Activated CD8-positive, alpha-beta memory T cell treated with anti-CD3 and anti-CD28 coated beads for 36 hours (primary cell): ENCODE measurements around the gene NOTO. TPM values are rescaled to one million over a fixed set of nuclear protein-coding genes. Genes with fewer than 3 reads are reported as not detected.
"Not testable (repeated sequence)": the region's sequence is repeated elsewhere in the genome, so short reads cannot be mapped to it uniquely, and the experiment has no call there.

Experiments
- CTCF ChIA-PET: fragments of 350-600 bp; sonication (Branson Sonifier 250); formaldehyde crosslinking; loops from one replicate; lab custom pipeline; 2021; ENCODE audit warnings: antibody characterized with exemption; lab: Charles Lee
- POLR2A ChIA-PET: fragments of 350-600 bp; sonication (Branson Sonifier 250); formaldehyde crosslinking; loops from one replicate; lab custom pipeline; 2021; ENCODE audit warnings: antibody characterized with exemption; lab: Charles Lee
- total RNA-seq, 2 experiments: library from RNA; stranded (reverse); gene quantifications; one replicate each; pipeline ENCODE4 v1.2.3, GENCODE V29; 2021

The NOTO gene
- not detected for total RNA-seq

- CTCF ChIA-PET: interaction anchor here (1.0 to 1.1 kb wide), 2 partner anchors 10 to 25 kb away, joined by 4 to 5 read pairs; no protein-coding TSS in a partner anchor
Observed at GRCh38 chr2:73202156-73203054, at the start of gene NOTO. Gene NOTO, plus strand, starts transcription at chr2:73202574. Its CDS starts 93 bp downstream, at chr2:73202667.

GRCh38 chr2:73156539-73157124 is 45.7 kb upstream of the NOTO start:
- ChIA-PET CTCF (interaction anchor here (1.2 to 3.5 kb wide), 8 partner anchors 8 to 163 kb away, joined by 3 to 22 read pairs (median 5); no protein-coding TSS in a partner anchor), POLR2A (no interaction called here)

More at GRCh38 chr2:73202156-73203054, at the start of gene NOTO:
- POLR2A ChIA-PET: no interaction called here

GRCh38 chr2:73162856-73163391 is 39.5 kb upstream of the NOTO start:
- ChIA-PET POLR2A (no interaction called here), CTCF (interaction anchor here (0.5 to 2.4 kb wide), 7 partner anchors 12 to 319 kb away, joined by 3 to 14 read pairs (median 4); no protein-coding TSS in a partner anchor)

GRCh38 chr2:73163483-73164367 is 38.6 kb upstream of the NOTO start:
- ChIA-PET POLR2A (no interaction called here), CTCF (interaction anchor here (0.5 to 2.4 kb wide), 10 partner anchors 11 to 319 kb away, joined by 3 to 14 read pairs (median 5); no protein-coding TSS in a partner anchor)

GRCh38 chr2:73165978-73166377 is 36.4 kb upstream of the NOTO start:
- POLR2A ChIA-PET, CTCF ChIA-PET: not testable (repeated sequence)

GRCh38 chr2:73166813-73167212 is 35.6 kb upstream of the NOTO start:
- CTCF ChIA-PET, POLR2A ChIA-PET: not testable (repeated sequence)

GRCh38 chr2:73168348-73168747 is 34.0 kb upstream of the NOTO start:
- POLR2A ChIA-PET, CTCF ChIA-PET: not testable (repeated sequence)

GRCh38 chr2:73170341-73170740 is 32.0 kb upstream of the NOTO start:
- POLR2A ChIA-PET, CTCF ChIA-PET: not testable (repeated sequence)

GRCh38 chr2:73172963-73173362 is 29.4 kb upstream of the NOTO start:
- ChIA-PET CTCF (interaction anchor here (1.5 kb wide), 1 partner anchor 94 kb away, joined by 3 read pairs; no protein-coding TSS in a partner anchor), POLR2A (interaction anchor here (0.6 kb wide), 1 partner anchor 347 kb away, joined by 3 read pairs; no protein-coding TSS in a partner anchor)

GRCh38 chr2:73173781-73174180 is 28.6 kb upstream of the NOTO start:
- POLR2A ChIA-PET: no interaction called here
- CTCF ChIA-PET: interaction anchor here (1.5 to 2.3 kb wide), 3 partner anchors 10 to 282 kb away, joined by 3 to 6 read pairs (median 4); no protein-coding TSS in a partner anchor

- ChIA-PET CTCF (interaction anchor here (2.0 to 2.3 kb wide), 2 partner anchors 10 to 282 kb away, joined by 4 to 6 read pairs; no protein-coding TSS in a partner anchor), POLR2A (no interaction called here)
Observed at GRCh38 chr2:73174244-73174643, 28.1 kb upstream of the NOTO start.

GRCh38 chr2:73174941-73175662 is 27.3 kb upstream of the NOTO start:
- POLR2A ChIA-PET: no interaction called here
- CTCF ChIA-PET: interaction anchor here (0.8 to 3.9 kb wide), 5 partner anchors 11 to 288 kb away, joined by 3 to 64 read pairs (median 6); partner anchors contain the start of genes SMYD5 and SPR

- CTCF ChIA-PET: interaction anchor here (0.8 to 3.9 kb wide), 12 partner anchors 12 to 289 kb away, joined by 3 to 64 read pairs (median 8); partner anchors contain the start of genes SFXN5, SMYD5 and SPR
- POLR2A ChIA-PET: interaction anchor here (1.9 kb wide), 1 partner anchor 105 kb away, joined by 5 read pairs; the partner anchor contains the start of gene SFXN5
Observed at GRCh38 chr2:73175663-73176204, 26.6 kb upstream of the NOTO start.

- POLR2A ChIA-PET: interaction anchor here (1.9 kb wide), 1 partner anchor 105 kb away, joined by 5 read pairs; the partner anchor contains the start of gene SFXN5
- CTCF ChIA-PET: interaction anchor here (0.6 to 3.9 kb wide), 30 partner anchors 10 to 289 kb away, joined by 3 to 64 read pairs (median 5); partner anchors contain the start of genes CCT7, EMX1, PRADC1 and SFXN5
Observed at GRCh38 chr2:73176205-73176880, 26.0 kb upstream of the NOTO start.

GRCh38 chr2:73176881-73177644 is 25.3 kb upstream of the NOTO start:
- POLR2A ChIA-PET: interaction anchor here (1.2 to 1.9 kb wide), 3 partner anchors 35 to 106 kb away, joined by 5 to 9 read pairs (median 8); partner anchors contain the start of genes CCT7 and SFXN5
- CTCF ChIA-PET: interaction anchor here (0.6 to 3.9 kb wide), 47 partner anchors 9 to 425 kb away, joined by 3 to 64 read pairs (median 4); partner anchors contain the start of genes CCT7, EMX1, NOTO and PRADC1
